Measurements from ENCODE around the gene TRAF2. TPM values are rescaled to one million over a fixed set of nuclear protein-coding genes. Genes with fewer than 3 reads are reported as not detected.

TRAF2 gene
- total and polyA plus RNA-seq, 9 of the 15 experiments (the other 6 are each of a cell fraction or from before 2014, with no cell fraction given), result 0.24 to 45.2 (median 18.0) TPM

GRCh38 chr9:136975644-136976043, 89.3 kb downstream of the TRAF2 start:
- Histone ChIP-seq H3K27me3 (ENCODE audit: control insufficient read depth in 2 of 2, insufficient read depth in 2 of 2, low read length in 2 of 2) (no peaks in the 10 kb centered on the region), H3K27ac (ENCODE audit: extremely low read depth, low read depth, low read length) (no peak overlapping the region)
- no peak for TF ChIP-seq ZNF436 (CRISPR knock-in tag; IDR thresholded peaks at IDR 0.05)
- no peak for TF ChIP-seq ZFP1 (CRISPR knock-in tag; IDR thresholded peaks at IDR 0.05)
- peak; percentile 48; the same call in 1 of the 2 replicates for TF ChIP-seq L3MBTL2 (IDR thresholded peaks at IDR 0.05)
- TF ChIP-seq ZBTB43 (CRISPR knock-in tag; IDR thresholded peaks at IDR 0.05), result no peak
- TF ChIP-seq SNAPC5 (CRISPR knock-in tag; IDR thresholded peaks at IDR 0.05), result no peak
- TF ChIP-seq CUX1 (CRISPR knock-in tag; IDR thresholded peaks at IDR 0.05), result no peak
- no peak for TF ChIP-seq SIN3A (IDR thresholded peaks at IDR 0.05; ENCODE audit: borderline replicate concordance in 2 of 2, control insufficient read depth in 1 of 2, low read depth in 2 of 2, low read length in 2 of 2)
- TF ChIP-seq PURB (CRISPR knock-in tag; IDR thresholded peaks at IDR 0.05; ENCODE audit: low read depth), result no peak
- no peak for TF ChIP-seq TAF9B (IDR thresholded peaks at IDR 0.05; ENCODE audit: partially characterized antibody)
- TF ChIP-seq ZNF79 (CRISPR knock-in tag; IDR thresholded peaks at IDR 0.05; ENCODE audit: low read depth), result no peak
- TF ChIP-seq CBFA2T3 (IDR thresholded peaks at IDR 0.05), result no peak
- TF ChIP-seq ZNF589 (CRISPR knock-in tag; IDR thresholded peaks at IDR 0.05; ENCODE audit: low read depth), result no peak
- peak; percentile 56; the same call in 1 of the 2 replicates for TF ChIP-seq ZBTB7A (IDR thresholded peaks at IDR 0.05; ENCODE audit: borderline replicate concordance, control insufficient read depth, low read depth, low read length)

More at GRCh38 chr9:136975644-136976043, 89.3 kb downstream of the TRAF2 start:
- CTCF ChIA-PET (ENCODE audit: low intra/inter-chr PET ratio), result no interaction called here
- no peaks in the 10 kb centered on the region for H4K20me1 ChIP-seq (replicated peaks; ENCODE audit: control insufficient read depth, insufficient read depth, low read length)
- no peaks in the 10 kb centered on the region for H3K9me1 ChIP-seq (ENCODE audit: control insufficient read depth, insufficient read depth, low read length)
- 36% methylated on average over 14 of the region's 14 CpGs for WGBS (ENCODE audit: insufficient coverage, low coverage, missing lambda C conversion rate)
- intact Hi-C loops (cut with micrococcal nuclease) (loop anchor here (2.0 kb wide), 1 partner anchor 59 kb away; no protein-coding TSS in a partner anchor), in situ Hi-C loops (cut with MboI) (no loop called here)
- POLR2A ChIA-PET, result interaction anchor here (0.5 to 1.4 kb wide), 5 partner anchors 9 to 706 kb away, joined by 3 to 4 read pairs (median 3); no protein-coding TSS in a partner anchor
- H3K9ac ChIP-seq (ENCODE audit: insufficient read depth in 1 of 2, low read depth in 2 of 2, low read length in 2 of 2), result peak overlapping the region in 1 of 2 experiments; percentile 3; a peak in 2 of 4 replicates
- no peaks in the 10 kb centered on the region for H3K79me2 ChIP-seq (ENCODE audit: control insufficient read depth, insufficient read depth, low read length)
- no peak overlapping the region for H3K4me2 ChIP-seq (ENCODE audit: insufficient read depth, low read length)
- H2AFZ ChIP-seq (ENCODE audit: low read depth, low read length), result peak overlapping the region; percentile 55
- H3K9me3 ChIP-seq (replicated peaks; ENCODE audit: control insufficient read depth, insufficient read depth, low read depth, low read length), result no peaks in the 10 kb centered on the region
- H3K36me3 ChIP-seq (ENCODE audit: control insufficient read depth, insufficient read depth, low read length), result no peaks in the 10 kb centered on the region
- no TSS peak for BruUV-seq (replicated peaks)
- no peak overlapping the region for H3K4me3 ChIP-seq
- DNase-seq (ENCODE audit: extremely low read depth in 1 of 4, low spot score in 3 of 4), result peak; percentile 52 to 62 (median 58)
- ATAC-seq, result peak; percentile 45
- H3K4me1 ChIP-seq (replicated peaks in 1 of 2; ENCODE audit: control insufficient read depth in 2 of 2, insufficient read depth in 2 of 2, low read length in 2 of 2), result peaks cover 9 to 92% of the 10 kb centered on the region in 2 experiments; a peak in 4 of 5 replicates
- FAIRE-seq, result no peak
